HG03097 (cell line): ENCODE results near the gene PDS5B.
"Not testable (repeated sequence)": the region's sequence is repeated elsewhere in the genome, so short reads cannot be mapped to it uniquely, and the experiment has no call there.

Source experiments
- ATAC-seq: cut with Tn5 transposase; IDR thresholded peaks from one replicate; pipeline ENCODE4 v1.9.1; 2021; ENCODE audit not compliant: unreplicated experiment, low FRiP score

Gene PDS5B

GRCh38 chr13:32752997-32753606 is 166.8 kb downstream of the PDS5B start:
- no peak for ATAC-seq

DNA sequence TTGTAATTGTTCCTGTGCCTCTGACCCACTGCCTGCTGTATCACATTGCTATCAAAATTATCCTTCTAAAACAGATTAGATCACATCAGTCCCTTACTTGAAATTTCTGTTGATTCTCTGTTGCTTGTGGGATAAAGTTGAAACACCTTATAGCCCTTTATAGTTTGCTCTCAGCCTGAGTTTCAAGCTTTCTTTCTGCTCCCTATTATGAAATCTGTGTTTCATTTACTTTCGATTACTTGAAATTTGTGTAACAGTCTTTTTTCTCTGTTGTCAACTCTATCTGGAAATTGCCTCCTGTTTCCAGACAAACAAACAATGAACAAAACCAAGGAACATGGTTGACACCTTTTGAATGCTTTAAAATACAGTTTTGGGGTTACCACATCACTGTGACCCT is 167.9 kb downstream of the PDS5B start:
- ATAC-seq = no peak

DNA sequence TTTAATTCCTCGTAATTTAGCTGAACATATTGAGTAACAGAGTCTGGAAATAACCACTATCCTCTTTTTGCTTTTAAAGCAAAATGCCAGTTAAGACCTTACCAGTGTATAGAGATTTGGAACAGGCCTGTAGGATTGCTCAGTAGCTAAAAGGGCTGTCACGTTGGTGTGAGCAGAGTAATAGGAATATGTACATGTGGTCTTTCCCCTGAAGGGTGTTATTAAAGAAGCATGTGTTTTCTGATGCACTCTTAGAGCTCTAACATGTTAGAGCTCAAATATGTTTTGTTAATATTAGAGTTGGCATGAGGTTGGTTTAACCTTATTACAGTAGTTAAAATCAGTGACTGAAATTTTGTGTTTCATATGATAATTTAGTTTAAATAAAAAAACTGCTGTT is 172.9 kb downstream of the PDS5B start:
- ATAC-seq = no peak

GRCh38 chr13:32761472-32761871 is 175.2 kb downstream of the PDS5B start:
- ATAC-seq = no peak

GRCh38 chr13:32779119-32779518 is 192.9 kb downstream of the PDS5B start:
- ATAC-seq = no peak

DNA sequence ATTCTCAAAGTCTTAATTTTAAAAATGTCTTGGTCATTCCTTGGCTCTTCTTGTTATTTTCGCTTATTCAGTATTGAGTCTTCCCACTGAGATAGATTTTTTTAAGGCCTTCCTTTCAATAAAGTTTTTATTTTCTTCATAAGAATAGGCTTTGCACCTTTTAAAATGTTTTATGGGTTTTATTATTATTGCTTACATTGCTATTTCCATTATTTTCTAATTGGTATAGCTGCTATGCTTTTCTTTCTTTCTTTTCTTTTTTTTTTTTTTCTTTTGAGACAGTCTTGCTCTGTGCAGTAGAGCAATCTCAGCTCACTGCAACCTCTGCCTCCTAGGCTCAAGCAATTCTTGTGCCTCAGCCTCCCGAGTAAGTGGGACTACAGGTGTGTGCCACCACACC is 195.7 kb downstream of the PDS5B start:
- no peak for ATAC-seq

GRCh38 chr13:32783067-32783466 is 196.8 kb downstream of the PDS5B start:
- no peak for ATAC-seq

DNA sequence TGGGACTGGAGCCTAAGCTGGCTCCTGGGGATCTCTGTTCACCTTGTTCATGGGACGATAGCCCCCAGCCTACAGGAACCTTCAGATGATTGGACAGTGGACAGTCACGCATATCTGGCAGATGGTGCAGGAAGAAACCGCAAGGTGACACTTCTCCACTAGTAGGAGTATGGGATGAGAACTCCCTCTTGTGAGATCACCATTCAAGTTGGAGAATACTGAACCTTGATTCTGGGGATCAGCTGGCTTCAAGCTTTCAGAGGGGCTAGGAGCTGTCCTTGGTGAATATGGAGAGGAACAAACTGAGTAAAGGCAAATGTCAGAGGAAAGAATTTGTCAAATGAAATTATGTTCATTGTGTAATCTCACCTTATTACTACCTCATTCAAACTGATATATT is 204.5 kb downstream of the PDS5B start:
- no peak for ATAC-seq

DNA sequence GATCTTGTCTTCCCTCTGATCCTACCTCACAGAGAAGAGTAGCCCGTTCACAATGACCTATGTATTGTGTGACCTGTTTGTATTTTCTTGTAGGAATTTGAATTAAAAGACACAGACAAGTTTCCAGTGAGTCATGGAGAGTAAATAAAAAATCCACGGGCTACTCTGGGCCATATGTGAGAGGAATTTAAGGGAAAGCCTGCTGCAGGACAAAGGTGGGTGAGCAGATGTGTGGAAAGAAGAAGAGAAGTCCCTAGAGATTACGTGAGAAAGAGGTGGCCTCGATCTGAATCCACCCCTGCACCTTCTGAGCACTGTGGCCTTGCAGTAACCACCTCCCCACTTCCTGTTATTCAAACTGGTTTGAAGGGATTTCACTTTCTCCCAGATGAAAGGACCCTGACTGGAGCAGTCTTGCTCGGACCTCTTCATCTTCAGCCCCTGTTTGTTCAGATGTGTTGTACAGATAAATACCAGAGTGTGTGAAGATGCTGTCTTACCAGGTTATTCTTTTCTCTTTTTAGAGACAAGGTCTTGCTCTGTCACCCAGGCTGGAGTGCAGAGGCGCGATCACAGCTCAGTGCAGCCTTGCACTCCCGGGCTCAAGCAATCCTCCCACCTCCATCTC is 205.4 kb downstream of the PDS5B start:
- ATAC-seq = peak; percentile 64

GRCh38 chr13:32796754-32797153 is 210.5 kb downstream of the PDS5B start:
- no peak for ATAC-seq

GRCh38 chr13:32802159-32802558 is 215.9 kb downstream of the PDS5B start:
- ATAC-seq = no peak

- no peak for ATAC-seq
These were observed 218.5 kb downstream of the PDS5B start for GRCh38 chr13:32804673-32805230.

- ATAC-seq = no peak
These were observed 225.1 kb downstream of the PDS5B start for GRCh38 chr13:32811297-32811800.

DNA sequence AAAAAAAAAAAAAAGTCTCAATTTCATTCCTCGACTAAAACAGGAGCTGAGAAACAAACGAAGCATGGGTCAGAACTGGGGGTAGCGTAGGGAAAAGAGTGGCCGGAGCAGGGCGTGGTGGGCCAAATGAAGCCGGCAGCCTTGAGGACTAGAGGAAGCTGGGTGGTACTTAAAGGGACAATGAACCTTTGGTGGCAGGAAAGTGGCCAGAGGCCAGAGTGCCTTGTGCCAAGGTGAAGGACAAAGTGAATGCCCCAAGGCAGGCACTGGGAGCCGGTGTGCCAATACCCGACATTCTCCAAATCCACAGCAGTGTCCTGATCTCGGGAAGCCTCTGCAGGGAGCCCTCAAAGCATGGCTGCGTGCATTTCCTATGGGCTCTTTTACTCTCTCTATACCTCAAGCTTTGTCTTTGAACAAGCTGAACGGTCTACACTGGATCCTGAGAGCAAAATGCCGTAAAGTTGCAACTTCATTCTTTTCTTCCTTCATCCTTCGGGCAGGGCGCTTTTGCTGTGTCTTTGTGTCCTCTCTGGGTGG is 235.0 kb downstream of the PDS5B start:
- ATAC-seq = no peak

DNA sequence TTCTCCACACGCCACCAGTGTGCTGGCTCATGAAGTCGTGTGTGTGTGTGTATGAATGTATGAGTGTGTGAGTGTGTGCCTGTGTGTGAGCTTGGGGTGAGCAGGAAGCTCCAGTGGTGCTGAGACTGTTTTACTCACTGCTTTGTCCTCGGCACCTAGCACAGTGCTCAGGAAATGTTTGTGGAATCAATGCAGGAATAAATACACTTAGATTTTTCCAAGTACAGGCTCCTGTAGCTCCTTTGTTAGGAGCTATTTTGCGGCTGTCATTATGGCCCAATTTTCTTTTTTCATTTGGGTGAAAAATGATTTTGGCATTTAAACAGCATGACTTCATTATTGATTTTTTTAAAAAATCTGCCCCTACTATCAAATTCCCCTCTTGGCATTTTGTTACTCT is 236.5 kb downstream of the PDS5B start:
- ATAC-seq = no peak

- no peak for ATAC-seq
These were observed 237.3 kb downstream of the PDS5B start for GRCh38 chr13:32823597-32823996.

- no peak for ATAC-seq
These were observed 237.8 kb downstream of the PDS5B start for GRCh38 chr13:32824061-32824460.

GRCh38 chr13:32824675-32825074 is 238.4 kb downstream of the PDS5B start:
- no peak for ATAC-seq

DNA sequence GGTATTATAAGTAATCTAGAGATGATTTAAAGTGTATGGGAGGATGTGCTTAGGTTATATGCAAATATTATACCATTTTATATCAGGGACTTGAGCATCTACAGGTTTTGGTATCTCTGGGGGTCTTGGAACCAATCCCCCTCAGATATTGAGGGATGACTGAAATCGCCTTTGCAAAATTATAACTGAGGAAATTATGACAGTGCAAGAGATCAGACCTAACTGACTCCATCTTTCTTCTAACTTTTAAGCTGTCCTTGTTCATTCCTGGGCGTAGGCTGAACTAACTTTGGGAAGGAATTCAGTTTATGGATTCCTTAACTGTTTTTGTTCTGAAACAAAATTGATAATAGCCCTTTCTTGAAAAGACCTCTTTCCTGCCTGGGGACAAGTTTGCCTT is 239.2 kb downstream of the PDS5B start:
- ATAC-seq = no peak

GRCh38 chr13:32826372-32826771 is 240.1 kb downstream of the PDS5B start:
- not testable (repeated sequence) for ATAC-seq
